Pancreas (tissue), 10 donors: ENCODE measurements around the gene FYB1. TPM values are rescaled to one million over a fixed set of nuclear protein-coding genes. Genes with fewer than 3 reads are reported as not detected.
A peak's percentile ranks its signal among the peaks of the same experiment; 100 is the strongest.

Experiments used
- ATAC-seq, 4 donors: fragments of 200-7000 bp; cut with Tn5 transposase; one replicate each; pipeline versions ENCODE4 v1.8.0 to v1.9.1; 2020; ENCODE audit warnings: mild to moderate bottlenecking in 4 of 4, moderate library complexity in 4 of 4
- DNase-seq, 6 donors: peaks; one replicate each; pipeline ENCODE4 v3.0.0-alpha.2; 2020
- FAIRE-seq: peaks from 2 replicates; lab custom pipeline; 2012; peaks lifted over from hg19 to GRCh38; lab: Jason Lieb, UNC
- H3K27ac ChIP-seq, 4 donors: fragments of 200-600 bp; sonication (generic); 1 replicate in 3 of 4; 2 replicates in 1 of 4; pipeline versions ENCODE4 v1.5.0 to v1.8.0; 2020
- H3K27me3 ChIP-seq, 4 donors: fragments of 200-600 bp; one replicate each; pipeline ENCODE4 v1.8.0; 2021
- H3K36me3 ChIP-seq, 3 donors: fragments of 200-600 bp; sonication (generic) in 1 of 3; one replicate each; pipeline versions ENCODE4 v1.5.0 to v1.8.0; 2020 to 2021
- H3K4me1 ChIP-seq, 3 donors: fragments of 200-600 bp; one replicate each; pipeline ENCODE4 v1.8.0; 2021
- H3K4me3 ChIP-seq, 4 donors: fragments of 200-600 bp; sonication (generic) in 2 of 4; one replicate each; pipeline versions ENCODE4 v1.5.0 to v1.8.0; 2020 to 2021
- H3K9me3 ChIP-seq, 4 donors: fragments of 200-600 bp; one replicate each; pipeline ENCODE4 v1.8.0; 2021
- CTCF ChIP-seq, 4 donors: fragments of 200-600 bp; sonication (generic) in 3 of 4; IDR thresholded peaks; one replicate each; pipeline versions ENCODE4 v1.5.0 to v1.8.0; 2021; ENCODE audit warnings: antibody characterized with exemption in 4 of 4
- WGBS, 2 donors: extraction: QIAGEN DNeasy Blood & Tissue Kit; methylation state at CpG; one replicate each; pipeline ENCODE4 v1.1.7; 2013; 5-methylcytosine and 5-hydroxymethylcytosine counted together
- intact Hi-C, 3 donors: fragments of 100-400 bp; cut with DNase I; formaldehyde crosslinking; loops; one replicate each; pipeline versions ENCODE4 v1.11.1 to v1.14.2; 2022
- polyA plus RNA-seq, 2 donors: library from polyadenylated mRNA; stranded (reverse); fragments of 200-250 nt; gene quantifications; one replicate each; pipeline ENCODE4 v1.2.3, GENCODE V29; 2013
- total RNA-seq, 6 donors: library from RNA; stranded (reverse); fragmentation: NEBNext Ultra II Directional in 4 of 6; extraction: Animal tissue kit (Norgen Biotek cat#: 25700) in 4 of 6; gene quantifications; one replicate each; pipeline versions ENCODE4 v1.2.1 to v1.2.4, GENCODE V29; 2021 to 2023
- donor health status: healthy with polysubstance abuse.
- donor health status: DM: no; HTN: no; CAD: no; lungs with moderate emphysema.
- donor health status: DM: no; HTN: no; CAD: no.
- donor health status: control.
- donor health status: control.
- donor health status: Bipolar disorder and iron deficiency.
- donor health status: DM: yes; HTN: yes; CAD: no.
- donor health status: DM: no; HTN: no; CAD: no.
- donor health status: DM: no; HTN: no; CAD: no.
- donor health status: DM: yes; HTN: yes; CAD: no.

Gene FYB1
- total RNA-seq (10 to 100 TPM in 1 of 6 donors, 1 to 10 TPM in 3, under 1 TPM in 2; 0.79 to 16.9 (median 2.5) TPM), polyA plus RNA-seq (under 1 TPM; 0.49 to 0.56 TPM)

GRCh38 chr5:39219437-39219836, at the start of gene FYB1:
Gene FYB1, minus strand, starts transcription at chr5:39219563. Its CDS starts 16,603 bp downstream, at chr5:39202960.
- WGBS, 2 donors: 75 to 78% methylated on average over 4 of the region's 4 CpGs
- ATAC-seq (peak in 3 of 4 donors; percentile 14 to 70 (median 67)), FAIRE-seq (no peak), DNase-seq (peak in 1 of 6 donors; percentile 38)
- H3K36me3 ChIP-seq: no peaks in the 10 kb centered on the region
- peak within 1 kb of the TSS in 1 of 4 donors; percentile 7 for H3K27ac ChIP-seq
- H3K4me1 ChIP-seq: no peaks in the 10 kb centered on the region
- peak within 1 kb of the TSS in 1 of 4 donors; percentile 22 for H3K4me3 ChIP-seq
- no peaks in the 10 kb centered on the region for H3K9me3 ChIP-seq
- intact Hi-C loops: loop anchor here in 1 of 3 donors (10.0 kb wide), 1 partner anchor 345 kb away; no protein-coding TSS in a partner anchor
- no peak for TF ChIP-seq CTCF (IDR thresholded peaks at IDR 0.05)
- H3K27me3 ChIP-seq: no peaks in the 10 kb centered on the region

GRCh38 chr5:39267186-39267585, 47.8 kb upstream of the FYB1 start:
- Histone ChIP-seq H3K9me3 (no peaks in the 10 kb centered on the region), H3K27me3 (no peaks in the 10 kb centered on the region), H3K36me3 (no peaks in the 10 kb centered on the region), H3K4me3 (no peak overlapping the region), H3K27ac (no peak overlapping the region), H3K4me1 (no peaks in the 10 kb centered on the region)
- DNase-seq: no peak
- intact Hi-C loops: no loop called here
- 73 to 78% methylated on average over 2 of the region's 2 CpGs for WGBS, 2 donors
- no peak for ATAC-seq
- no peak for TF ChIP-seq CTCF (IDR thresholded peaks at IDR 0.05)
- no peak for FAIRE-seq

GRCh38 chr5:39266442-39266841, 47.1 kb upstream of the FYB1 start:
- no peak overlapping the region for H3K4me3 ChIP-seq
- no peaks in the 10 kb centered on the region for H3K36me3 ChIP-seq
- ATAC-seq (no peak), FAIRE-seq (no peak), DNase-seq (no peak)
- no peaks in the 10 kb centered on the region for H3K27me3 ChIP-seq
- WGBS, 2 donors: 0% methylated on average over 2 of the region's 2 CpGs
- intact Hi-C loops: no loop called here
- no peak overlapping the region for H3K27ac ChIP-seq
- no peak for TF ChIP-seq CTCF (IDR thresholded peaks at IDR 0.05)
- H3K4me1 ChIP-seq: no peaks in the 10 kb centered on the region
- no peaks in the 10 kb centered on the region for H3K9me3 ChIP-seq

- no peaks in the 10 kb centered on the region for H3K9me3 ChIP-seq
- no peaks in the 10 kb centered on the region for H3K4me1 ChIP-seq
- intact Hi-C loops: no loop called here
- no peak overlapping the region for H3K27ac ChIP-seq
- 89% methylated on average over 1 of the region's 1 CpG for WGBS, 2 donors
- TF ChIP-seq CTCF (IDR thresholded peaks at IDR 0.05): no peak
- ATAC-seq (no peak), DNase-seq (no peak), FAIRE-seq (no peak)
- H3K27me3 ChIP-seq: no peaks in the 10 kb centered on the region
- no peak overlapping the region for H3K4me3 ChIP-seq
- no peaks in the 10 kb centered on the region for H3K36me3 ChIP-seq
Measured at GRCh38 chr5:39264528-39264927, 45.2 kb upstream of the FYB1 start.

- no peak overlapping the region for H3K4me3 ChIP-seq
- no peak overlapping the region for H3K27ac ChIP-seq
- no peaks in the 10 kb centered on the region for H3K4me1 ChIP-seq
- H3K27me3 ChIP-seq: no peaks in the 10 kb centered on the region
- DNase-seq (no peak), FAIRE-seq (no peak), ATAC-seq (peak in 1 of 4 donors; percentile 41)
- WGBS, 2 donors: 58 to 73% methylated on average over 2 of the region's 2 CpGs
- no peak for TF ChIP-seq CTCF (IDR thresholded peaks at IDR 0.05)
- H3K36me3 ChIP-seq: no peaks in the 10 kb centered on the region
- no peaks in the 10 kb centered on the region for H3K9me3 ChIP-seq
- intact Hi-C loops: no loop called here
Measured at GRCh38 chr5:39262981-39263380, 43.6 kb upstream of the FYB1 start.
